ENCODE results near the gene GRIK2.

Gene GRIK2

GRCh38 chr6:101401171-101401570, 7.7 kb downstream of the GRIK2 start:
- DNase-seq, result no peak

GRCh38 chr6:101401792-101402621, 8.5 kb downstream of the GRIK2 start:
- DNase-seq, result peak; percentile 58

- DNase-seq, result peak; percentile 45
Measured at GRCh38 chr6:101402622-101403031, 9.1 kb downstream of the GRIK2 start.

- no peak for DNase-seq
Measured at GRCh38 chr6:101403216-101403945, 9.9 kb downstream of the GRIK2 start.

- DNase-seq, result no peak
Measured at GRCh38 chr6:101404775-101405174, 11.3 kb downstream of the GRIK2 start.

- no peak for DNase-seq
Measured at GRCh38 chr6:101413773-101414172, 20.3 kb downstream of the GRIK2 start.

- no peak for DNase-seq
Measured at GRCh38 chr6:101417900-101418299, 24.4 kb downstream of the GRIK2 start.

- no peak for DNase-seq
Measured at GRCh38 chr6:101422251-101422650, 28.7 kb downstream of the GRIK2 start.

GRCh38 chr6:101422811-101423210, 29.3 kb downstream of the GRIK2 start:
- no peak for DNase-seq

GRCh38 chr6:101429270-101429669, 35.8 kb downstream of the GRIK2 start:
- DNase-seq, result no peak

- no peak for DNase-seq
Measured at GRCh38 chr6:101429845-101430244, 36.3 kb downstream of the GRIK2 start.

- no peak for DNase-seq
Measured at GRCh38 chr6:101433141-101433540, 39.6 kb downstream of the GRIK2 start.

- no peak for DNase-seq
Measured at GRCh38 chr6:101434601-101435000, 41.1 kb downstream of the GRIK2 start.

- DNase-seq, result no peak
Measured at GRCh38 chr6:101435038-101435437, 41.5 kb downstream of the GRIK2 start.

GRCh38 chr6:101439790-101440189, 46.3 kb downstream of the GRIK2 start:
- no peak for DNase-seq

- DNase-seq, result no peak
Measured at GRCh38 chr6:101443315-101443714, 49.8 kb downstream of the GRIK2 start.

- no peak for DNase-seq
Measured at GRCh38 chr6:101444717-101445116, 51.2 kb downstream of the GRIK2 start.

- no peak for DNase-seq
Measured at GRCh38 chr6:101445527-101445926, 52.0 kb downstream of the GRIK2 start.

GRCh38 chr6:101450901-101451300, 57.4 kb downstream of the GRIK2 start:
- DNase-seq, result no peak

GRCh38 chr6:101451981-101452380, 58.5 kb downstream of the GRIK2 start:
- no peak for DNase-seq

GRCh38 chr6:101453221-101453620, 59.7 kb downstream of the GRIK2 start:
- no peak for DNase-seq

GRCh38 chr6:101454106-101454676, 60.7 kb downstream of the GRIK2 start:
- DNase-seq, result no peak

GRCh38 chr6:101458336-101458735, 64.8 kb downstream of the GRIK2 start:
- DNase-seq, result no peak

GRCh38 chr6:101458826-101459225, 65.3 kb downstream of the GRIK2 start:
- no peak for DNase-seq
